ENCODE data around the gene PNMA6E.
"Not testable (repeated sequence)": the region's sequence is repeated elsewhere in the genome, so short reads cannot be mapped to it uniquely, and the experiment has no call there.

PNMA6E gene

DNA sequence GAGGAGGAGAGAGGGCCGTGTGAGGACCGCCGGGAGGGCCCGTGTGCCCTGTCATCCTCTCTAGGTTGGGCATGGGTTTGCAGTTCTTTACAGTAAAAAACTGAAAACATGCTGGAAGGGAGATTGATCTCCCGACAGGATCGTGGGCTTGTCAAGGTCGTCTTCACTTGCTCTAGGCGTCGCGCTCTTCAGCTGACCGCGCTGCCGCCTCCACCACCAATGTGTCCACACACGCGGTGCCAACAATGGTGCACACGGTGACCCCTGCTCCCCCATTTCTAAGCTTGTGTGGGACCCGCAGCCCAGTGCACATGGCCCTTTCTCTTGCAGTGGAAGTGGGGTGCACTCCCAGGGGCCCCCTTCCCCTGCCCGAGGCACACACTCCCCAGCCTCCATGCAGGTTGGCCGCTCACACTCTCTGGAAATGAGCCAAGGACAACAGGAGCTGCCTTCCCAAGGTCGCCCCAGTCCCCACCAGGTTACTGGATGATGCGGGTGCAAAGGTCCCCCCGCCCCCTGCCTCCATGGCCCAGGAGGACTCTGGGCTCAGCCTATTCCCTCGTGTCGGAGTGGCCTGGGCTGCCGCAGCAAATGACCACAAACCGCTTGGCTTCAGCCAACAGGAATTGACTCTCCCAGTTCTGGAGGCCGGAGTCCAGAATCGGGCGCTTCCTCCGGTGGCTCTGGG is 8.4 kb upstream of the PNMA6E start:
- no peak for DNase-seq (ENCODE audit: low read depth in 2 of 3, low spot score in 2 of 3)

DNA sequence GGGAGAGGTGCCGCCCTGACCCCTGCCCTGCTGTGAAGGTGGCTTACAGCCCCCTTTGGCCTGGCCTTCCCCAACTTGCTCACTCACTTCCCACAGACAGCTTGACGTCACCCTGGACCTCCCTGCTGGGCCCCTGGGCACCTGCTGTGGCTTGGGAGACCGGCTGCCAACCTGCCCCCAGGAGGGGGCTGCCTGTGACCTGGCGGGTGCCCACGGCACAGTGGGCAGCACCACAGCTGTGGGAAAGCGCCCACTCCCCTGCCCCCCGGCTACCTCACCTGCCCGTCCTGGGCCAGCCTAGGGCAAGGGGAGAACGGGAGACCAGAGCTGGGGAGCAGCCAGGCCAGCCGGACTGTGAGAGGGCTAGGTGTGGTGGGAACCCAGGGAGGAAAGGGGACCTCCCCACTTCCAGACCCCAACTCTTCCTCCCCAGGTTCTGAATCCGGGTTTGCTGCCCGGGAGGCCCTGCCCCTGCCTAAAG is 7.8 kb upstream of the PNMA6E start:
- DNase-seq (ENCODE audit: low read depth in 2 of 3, low spot score in 2 of 3), result no peak

DNA sequence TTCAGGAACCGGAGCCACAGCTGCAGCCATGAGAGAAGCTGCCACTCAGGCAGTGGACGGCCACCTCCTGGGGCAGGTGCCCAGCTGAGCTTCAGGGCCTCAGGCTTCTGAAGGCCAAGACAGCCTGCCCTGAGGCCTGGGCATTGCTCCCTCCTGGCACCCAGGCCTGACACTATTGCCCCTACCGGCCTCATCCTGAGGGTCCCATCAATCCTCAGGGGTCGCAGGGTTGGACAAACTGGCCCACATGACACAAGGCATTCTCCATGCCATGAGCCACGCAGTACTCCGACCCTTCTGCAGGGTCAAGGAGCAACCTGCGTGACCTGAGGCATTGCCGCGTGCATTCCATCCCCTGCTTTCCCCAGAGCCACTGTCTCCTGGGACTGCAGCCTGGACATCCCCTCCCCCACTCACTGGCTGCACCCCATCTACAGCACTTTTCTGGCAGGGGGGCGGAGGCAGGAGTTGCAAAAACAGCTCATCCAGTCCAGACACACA is 7.1 kb upstream of the PNMA6E start:
- no peak for DNase-seq (ENCODE audit: low read depth in 2 of 3, low spot score in 2 of 3)

DNA sequence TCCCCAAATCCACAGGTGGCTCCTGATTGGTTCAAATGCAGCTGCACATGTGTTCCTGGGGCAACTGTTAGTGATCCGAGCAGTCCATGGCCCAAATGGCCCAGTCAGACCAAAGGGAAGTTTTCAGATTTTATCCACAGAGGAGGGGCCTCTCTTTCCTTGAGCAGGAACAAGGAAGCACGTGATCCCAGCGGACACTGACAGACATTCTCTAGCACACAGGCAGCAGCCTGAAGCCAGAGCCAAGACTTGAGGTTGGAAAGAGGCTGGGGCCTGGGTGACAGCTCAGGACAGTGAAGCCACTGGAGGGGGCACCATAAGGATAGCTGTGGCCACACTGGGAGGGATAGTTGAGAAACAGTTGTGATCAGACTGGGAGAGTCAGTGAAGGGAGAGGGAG is 6.6 kb upstream of the PNMA6E start:
- DNase-seq (ENCODE audit: low read depth in 2 of 3, low spot score in 2 of 3), result no peak

DNA sequence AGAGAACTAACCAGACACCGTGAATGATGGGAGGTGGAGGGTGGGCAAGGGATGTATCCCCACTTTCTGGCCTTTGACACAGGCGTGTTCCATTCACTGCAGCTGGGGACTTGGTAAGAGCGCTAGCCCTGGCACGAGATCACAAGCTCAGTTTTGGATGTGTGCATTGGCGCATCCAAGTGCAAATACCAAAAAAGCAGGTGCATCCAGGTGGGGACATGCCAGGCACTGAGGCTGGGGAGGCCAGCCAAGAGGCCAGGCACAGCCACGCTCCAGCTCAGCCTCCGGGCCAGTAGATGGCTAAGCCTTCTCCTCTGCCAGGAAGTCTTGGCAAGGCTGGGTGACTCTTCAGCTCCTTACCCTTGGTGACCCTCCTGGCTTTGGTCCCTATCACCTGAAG is 5.8 kb upstream of the PNMA6E start:
- DNase-seq (ENCODE audit: low read depth in 2 of 3, low spot score in 2 of 3), result no peak

DNA sequence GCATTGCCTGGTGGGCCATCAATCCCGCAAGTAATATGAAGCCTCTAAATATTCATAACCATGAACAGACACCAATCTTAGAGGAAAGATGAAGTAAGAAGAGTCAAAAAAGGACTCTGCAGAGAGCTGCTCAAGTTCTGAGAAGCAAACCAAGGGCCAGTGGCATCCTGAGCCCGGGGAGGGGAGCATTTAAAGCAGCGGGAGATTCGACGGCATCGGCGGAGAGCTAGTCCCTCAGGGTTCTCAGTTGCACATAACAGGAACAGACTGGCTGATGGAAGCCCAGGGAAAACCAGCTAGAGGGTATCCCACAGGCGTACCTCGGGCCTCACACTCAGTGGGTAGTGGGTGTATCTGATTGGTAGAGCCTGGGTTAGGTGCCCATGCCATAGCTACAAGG is 4.9 kb upstream of the PNMA6E start:
- no peak for DNase-seq (ENCODE audit: low read depth in 2 of 3, low spot score in 2 of 3)

DNA sequence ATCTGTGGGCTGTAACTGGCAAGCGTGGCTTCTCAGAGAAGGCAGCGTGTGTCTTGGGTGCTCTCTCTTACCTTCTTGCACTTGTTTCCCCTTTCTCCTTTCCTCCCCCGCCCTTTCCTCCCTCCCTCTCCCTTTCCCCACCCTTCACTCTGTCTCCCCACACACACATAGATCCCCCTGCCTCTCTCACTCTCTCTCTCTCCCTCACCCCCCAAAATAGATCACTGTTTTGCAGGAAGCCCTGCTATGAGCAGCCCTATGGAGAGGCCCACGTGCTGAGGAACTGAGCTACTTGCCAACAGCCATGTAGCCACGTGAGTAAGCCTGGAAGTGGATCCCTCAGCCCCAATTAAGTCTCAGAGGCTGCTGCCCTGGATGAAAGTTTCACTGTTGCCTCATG is 4.3 kb upstream of the PNMA6E start:
- no peak for DNase-seq (ENCODE audit: low read depth in 2 of 3, low spot score in 2 of 3)

DNA sequence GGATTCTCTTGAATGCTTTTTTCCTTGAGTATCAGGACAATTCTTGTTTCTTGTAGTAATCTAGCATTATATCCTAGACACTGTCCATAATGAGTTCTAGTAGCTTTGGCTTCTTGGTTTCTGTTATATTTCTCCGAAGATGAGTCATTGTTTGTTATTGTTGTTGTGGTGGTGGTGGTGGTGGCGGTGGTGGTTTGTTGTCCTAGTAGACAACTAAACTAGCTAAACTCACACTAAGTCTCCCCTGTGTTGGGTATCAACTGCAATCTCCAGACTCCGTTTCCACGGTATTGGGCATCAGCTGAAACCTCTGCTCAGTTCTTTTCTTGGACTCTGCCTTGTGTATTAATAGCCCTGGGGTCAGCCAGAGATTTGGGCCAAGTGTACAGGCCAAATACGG is 3.2 kb upstream of the PNMA6E start:
- not testable (repeated sequence) for DNase-seq (ENCODE audit: low read depth in 2 of 3, low spot score in 2 of 3)

DNA sequence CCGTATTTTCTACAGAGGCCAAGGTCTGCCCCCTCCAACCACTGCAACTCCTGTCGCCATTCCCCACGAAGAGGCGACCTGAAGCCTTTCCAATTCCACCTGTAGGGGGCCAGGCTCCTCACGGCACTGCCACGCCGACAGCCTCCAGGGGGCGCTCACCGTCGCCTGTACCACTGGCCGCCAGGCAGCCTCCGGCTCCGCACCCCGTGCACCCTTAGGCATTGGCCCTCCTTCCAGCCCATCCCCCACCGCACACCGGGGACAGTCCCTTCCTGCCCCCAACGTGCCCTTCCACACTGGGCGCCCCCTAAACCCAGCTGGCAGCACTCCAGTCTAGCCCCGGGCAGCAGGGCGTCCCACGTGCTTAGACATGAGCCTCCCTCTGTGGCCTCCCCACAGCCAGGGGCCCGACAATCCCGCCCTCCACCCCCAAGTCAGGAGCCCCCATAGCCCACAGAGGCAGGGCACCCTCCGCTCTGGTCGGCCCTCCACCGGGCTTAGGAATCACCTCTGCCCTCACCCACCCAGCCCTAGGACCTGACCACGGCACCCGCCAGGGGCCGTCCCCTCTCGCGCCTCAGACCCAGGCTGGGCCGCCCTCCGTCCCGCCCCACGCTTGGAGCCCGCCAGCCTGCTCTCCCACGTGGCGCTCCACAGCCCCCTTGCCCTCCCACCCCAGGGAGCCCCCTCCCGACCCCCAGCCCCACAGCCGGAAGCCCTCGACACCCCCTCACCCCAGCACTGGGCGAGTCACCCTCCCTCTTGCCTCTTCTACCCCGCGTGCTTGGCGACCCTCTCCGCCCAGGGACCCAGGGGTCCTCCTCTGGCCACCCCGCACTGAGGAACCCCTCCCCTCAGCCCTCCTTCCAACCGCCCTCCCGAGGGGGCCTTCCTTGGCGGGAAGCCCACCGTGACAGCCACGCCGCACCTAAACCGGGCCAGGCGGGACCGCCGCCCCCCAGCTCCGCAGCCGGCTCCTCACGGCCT is 711 bp downstream of the PNMA6E start:
- DNase-seq (ENCODE audit: low read depth in 2 of 3, low spot score in 2 of 3), result peak; percentile 23 to 41 (median 29)

DNA sequence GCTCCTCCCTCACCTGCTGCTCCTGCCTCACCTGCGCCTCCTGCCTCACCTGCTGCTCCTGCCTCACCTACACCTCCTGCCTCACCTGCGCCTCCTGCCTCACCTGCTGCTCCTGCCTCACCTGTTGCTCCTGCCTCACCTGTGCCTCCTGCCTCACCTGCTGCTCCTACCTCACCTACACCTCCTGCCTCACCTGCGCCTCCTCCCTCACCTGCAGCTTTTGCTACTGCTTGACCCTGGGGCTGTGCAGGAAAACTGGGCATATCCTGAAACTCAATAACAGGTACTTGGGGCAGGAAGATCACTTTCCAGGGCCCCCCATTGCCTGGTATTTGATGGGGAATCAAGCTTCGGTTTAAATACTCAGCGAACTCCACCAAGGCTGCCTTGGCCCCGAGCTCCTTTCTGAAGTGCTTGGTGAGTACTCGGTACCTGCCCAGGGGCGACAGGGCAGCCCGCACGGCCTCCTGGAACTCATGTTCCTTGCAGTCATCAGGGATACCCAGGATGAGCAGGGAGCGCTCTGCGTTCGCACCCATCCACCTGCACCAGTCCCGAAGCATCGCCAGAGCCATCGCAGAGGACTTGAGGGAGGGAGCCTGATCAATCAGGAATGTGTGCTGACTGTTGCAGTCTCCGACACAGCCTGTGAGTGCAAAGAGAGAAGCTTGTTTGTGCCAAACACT is 2.7 kb downstream of the PNMA6E start:
- DNase-seq (ENCODE audit: low read depth in 2 of 3, low spot score in 2 of 3), result no peak

DNA sequence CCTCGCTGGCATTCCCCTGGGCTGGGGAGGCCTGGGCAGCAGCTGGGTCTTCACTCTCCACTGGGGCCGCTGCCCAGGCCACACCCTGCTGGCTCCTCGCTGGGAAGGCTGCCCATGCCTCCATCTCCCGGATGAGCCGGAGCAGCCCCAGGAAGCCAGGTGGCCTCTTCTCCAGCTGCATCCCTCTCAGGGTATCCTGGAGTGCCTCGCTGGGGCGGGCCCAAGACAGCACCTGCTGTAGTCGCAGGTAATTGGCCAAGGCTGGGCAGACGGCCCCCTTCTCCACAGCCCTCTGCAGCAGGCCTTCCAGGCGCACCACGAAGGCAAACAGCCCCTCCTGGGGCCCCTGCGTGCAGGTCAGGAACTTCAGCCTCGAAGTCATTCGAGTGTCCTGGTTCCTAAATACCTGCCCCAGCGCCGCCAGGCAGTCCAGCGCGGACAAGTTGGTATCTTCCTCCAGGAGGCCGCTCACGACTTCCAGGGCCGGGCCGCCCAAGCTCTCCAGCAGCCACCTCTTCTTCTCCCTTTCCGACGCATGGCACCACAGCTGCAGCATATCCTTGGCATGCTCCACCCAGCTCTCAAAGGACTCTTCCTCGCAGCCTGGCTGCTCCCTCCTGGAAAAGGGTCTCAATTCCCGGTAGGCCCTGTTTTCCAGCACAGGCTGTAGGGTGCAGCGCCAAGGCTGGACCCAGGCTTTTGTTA is 3.7 kb downstream of the PNMA6E start:
- DNase-seq (ENCODE audit: low read depth in 2 of 3, low spot score in 2 of 3), result no peak

DNA sequence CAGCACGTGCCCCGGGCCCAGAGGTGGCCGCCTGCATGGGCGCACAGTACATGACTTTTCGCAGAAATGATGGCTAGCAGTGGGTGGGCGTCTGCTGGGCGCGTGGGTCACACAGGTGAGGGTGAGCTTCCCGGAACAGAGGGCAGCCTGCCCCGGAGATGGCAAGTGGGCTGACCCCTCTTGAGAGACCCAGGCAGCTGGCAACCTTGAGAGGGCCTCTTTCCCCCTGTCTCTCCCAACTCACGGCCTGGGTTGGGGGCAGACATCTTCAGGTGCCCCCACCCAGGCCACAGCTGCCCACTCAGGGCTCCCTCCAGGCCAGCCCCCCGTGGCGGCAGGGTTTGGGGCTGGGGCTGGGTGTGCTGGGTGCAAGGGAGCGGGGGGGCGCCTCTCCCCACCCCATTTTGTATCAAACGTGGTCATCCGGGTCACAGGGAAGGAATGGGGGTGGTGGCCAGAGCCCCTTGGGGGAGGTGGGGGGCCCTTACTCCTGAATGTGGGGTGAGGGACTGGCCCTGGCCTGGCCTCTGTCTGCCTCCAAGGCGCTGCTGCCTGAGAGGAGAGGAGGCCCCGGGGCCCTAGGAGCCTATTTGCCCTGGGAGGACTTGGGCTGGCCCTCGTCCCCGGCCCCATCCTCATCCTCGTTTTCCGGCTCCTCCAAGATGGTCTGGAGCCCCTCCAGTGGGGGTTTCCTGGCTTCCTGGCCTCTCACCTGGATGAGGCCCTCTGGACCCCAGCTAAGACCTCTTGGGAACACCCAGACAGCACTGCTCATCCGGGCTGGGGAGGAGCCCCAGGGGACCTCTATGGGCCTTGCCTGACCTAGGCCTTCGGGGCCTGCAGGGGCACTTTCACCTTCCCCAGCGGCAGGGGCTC is 4.6 kb downstream of the PNMA6E start:
- DNase-seq (ENCODE audit: low read depth in 2 of 3, low spot score in 2 of 3), result no peak

DNA sequence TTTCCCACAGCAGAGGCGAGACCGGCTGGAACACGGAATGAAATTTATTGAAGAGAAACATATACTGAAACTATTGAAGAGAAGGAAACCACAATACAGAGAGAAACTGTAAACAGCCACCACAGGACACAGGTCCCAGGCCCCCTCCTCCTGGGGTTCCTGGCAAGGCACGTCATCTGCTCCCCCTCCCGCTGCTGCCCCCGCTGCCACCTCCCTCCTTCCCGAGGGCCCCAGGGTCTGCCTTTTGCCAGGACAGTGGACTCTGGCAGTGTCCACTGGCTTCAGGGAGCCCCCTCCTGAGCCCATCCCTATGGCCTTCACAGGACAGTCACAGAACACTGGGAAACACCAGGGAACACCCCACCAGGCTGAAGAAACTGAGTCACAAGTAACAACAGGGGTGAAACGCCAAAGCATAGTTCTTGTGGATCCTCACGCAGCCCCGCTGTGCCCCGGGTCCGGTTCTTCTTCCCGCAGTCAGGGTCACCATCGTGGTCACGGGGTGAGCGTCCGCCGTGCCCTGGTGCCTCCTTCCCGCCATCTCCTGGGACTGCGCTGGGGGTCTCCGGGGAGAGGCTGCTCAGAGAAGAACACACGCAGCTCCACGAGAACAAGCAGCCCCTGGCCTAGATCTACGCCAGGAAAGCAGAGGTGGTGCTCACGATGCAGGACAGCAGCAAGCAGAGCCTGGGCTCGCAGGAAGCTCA is 5.4 kb downstream of the PNMA6E start:
- no peak for DNase-seq (ENCODE audit: low read depth in 2 of 3, low spot score in 2 of 3)

DNA sequence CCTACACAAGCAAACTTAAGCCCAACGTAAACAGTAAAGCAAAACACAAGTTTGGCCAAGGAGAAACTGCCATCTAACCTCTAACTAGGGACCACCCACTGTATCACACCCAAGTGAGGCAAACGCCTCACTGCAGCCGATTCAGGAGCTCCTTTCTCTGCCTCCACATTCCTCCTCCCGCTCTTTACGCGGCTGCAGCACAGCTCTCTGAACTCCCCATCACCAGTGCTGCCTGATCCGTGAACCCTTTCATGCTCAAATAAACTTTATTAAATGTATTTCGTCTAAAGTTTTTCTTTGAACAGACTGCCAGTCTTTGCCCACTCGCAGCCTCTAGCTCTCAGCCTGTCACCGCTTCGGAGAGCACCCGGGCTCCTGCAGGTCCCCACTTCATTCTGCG is 6.5 kb downstream of the PNMA6E start:
- DNase-seq (ENCODE audit: low read depth in 2 of 3, low spot score in 2 of 3), result no peak

DNA sequence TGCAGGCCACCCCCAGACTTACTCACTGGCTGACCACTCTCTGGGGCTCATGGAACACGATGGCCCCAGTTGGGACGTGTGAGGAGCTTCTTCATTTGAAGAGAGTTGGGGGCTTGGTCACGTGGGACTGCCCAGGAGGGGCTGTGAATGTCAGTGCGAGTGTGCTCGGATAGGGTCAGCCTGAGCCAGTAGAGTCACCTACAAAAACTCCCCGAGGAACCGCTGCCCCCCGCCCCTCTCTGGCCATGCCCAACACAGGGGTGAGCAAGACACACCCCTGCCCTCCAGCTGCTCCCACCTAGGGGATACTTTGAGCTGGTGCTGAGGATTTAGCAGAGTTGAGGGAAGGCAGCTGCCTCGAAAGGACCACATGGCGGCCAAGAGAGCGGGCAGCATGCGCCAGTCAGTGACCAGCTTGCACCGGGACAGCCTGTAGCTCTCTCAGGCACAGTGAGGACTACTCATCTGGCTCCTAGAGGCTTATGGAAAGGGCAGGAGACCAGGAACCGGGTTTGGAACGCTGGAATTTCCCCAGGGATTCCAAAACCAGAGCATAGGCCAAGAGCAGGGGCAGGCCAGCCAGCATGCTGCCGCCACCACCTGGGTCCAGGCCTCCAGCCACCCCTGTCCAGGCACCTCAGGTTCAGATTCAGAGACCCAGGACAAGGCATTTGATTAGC is 8.4 kb downstream of the PNMA6E start:
- DNase-seq (ENCODE audit: low read depth in 2 of 3, low spot score in 2 of 3), result no peak

DNA sequence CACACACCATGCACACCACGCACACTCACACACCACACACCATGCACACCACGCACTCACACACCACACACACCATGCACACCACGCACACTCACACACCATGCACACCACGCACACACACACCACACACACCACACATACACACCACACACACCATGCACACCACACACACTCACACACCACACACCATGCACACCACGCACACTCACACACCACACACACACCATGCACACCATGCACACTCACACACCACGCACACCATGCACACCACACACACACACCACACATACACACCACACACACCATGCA is 11.7 kb downstream of the PNMA6E start:
- DNase-seq (ENCODE audit: low read depth in 2 of 3, low spot score in 2 of 3), result not testable (repeated sequence)

DNA sequence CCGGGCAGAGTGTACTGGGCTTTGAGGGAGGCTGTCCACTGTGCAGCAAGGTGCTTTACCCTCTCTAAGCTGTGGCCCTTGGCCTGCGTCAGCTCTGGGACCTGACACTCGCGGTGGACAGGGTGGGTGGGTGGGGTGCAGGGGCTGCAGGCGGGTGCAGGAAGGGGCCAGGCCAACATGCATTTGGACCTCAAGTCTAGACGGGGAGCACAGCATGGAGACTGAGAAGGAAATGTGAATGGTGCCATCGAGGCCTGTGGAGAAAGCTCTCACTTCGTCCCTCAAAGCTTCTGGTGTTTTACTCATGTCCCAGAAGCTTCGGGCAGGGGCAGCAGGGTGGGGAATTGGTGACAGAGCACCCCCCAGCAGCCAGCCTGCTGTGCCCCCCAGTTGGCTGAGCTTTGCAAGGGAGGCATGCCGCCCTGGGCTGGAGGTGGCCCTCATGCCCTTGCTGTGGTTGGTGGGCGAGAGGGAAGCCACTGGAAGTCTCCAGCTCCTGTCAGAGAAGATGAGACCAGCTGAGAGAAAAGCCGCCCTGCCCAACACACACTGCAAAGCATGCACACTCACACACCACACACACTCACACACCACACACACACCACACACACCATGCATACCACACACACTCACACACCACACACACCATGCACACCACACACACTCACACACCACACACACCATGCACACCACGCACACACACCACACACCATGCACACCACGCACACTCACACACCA is 12.3 kb downstream of the PNMA6E start:
- no peak for DNase-seq (ENCODE audit: low read depth in 2 of 3, low spot score in 2 of 3)

Measured in activated CD8-positive, alpha-beta memory T cell treated with anti-CD3 and anti-CD28 coated beads for 48 hours (primary cell).